HCT116 (cell line): ENCODE measurements around the gene TNFRSF14. TPM values are rescaled to one million over a fixed set of nuclear protein-coding genes. Genes with fewer than 3 reads are reported as not detected.

Source experiments
- ATAC-seq: fragments of 200-7000 bp; cut with Tn5 transposase; 2 replicates; pipeline ENCODE4 v1.9.1; 2020; ENCODE audit warnings: mild to moderate bottlenecking, moderate library complexity
- BruUV-seq: library from RNA; stranded (reverse); fragments of 400-500 nt; replicated peaks from 2 replicates; lab custom pipeline; 2021; lab: Mats Ljungman, UMichigan
- CTCF ChIA-PET: fragments of 300-600 bp; sonication (Branson Sonifier 250); formaldehyde crosslinking; loops from one replicate; lab custom pipeline; 2021; ENCODE audit warnings: antibody characterized with exemption; lab: Charles Lee
- POLR2A ChIA-PET: fragments of 300-600, 350-600 bp; sonication (Branson Sonifier 250); formaldehyde crosslinking; loops from one replicate; lab custom pipeline; 2021; ENCODE audit warnings: antibody characterized with exemption; lab: Charles Lee
- RAD21 ChIA-PET, 2 experiments: fragments of 300-600 bp; sonication (Branson Sonifier 250); formaldehyde crosslinking; loops; one replicate each; lab custom pipeline; 2023; ENCODE audit warnings: low total read pairs in 2 of 2; ENCODE audit not compliant: uncharacterized antibody in 2 of 2, unreplicated experiment in 2 of 2, low non-redundant PET in 1 of 2; lab: Charles Lee
- DNase-seq: peaks from one replicate; pipeline ENCODE4 v3.0.0-alpha.2; 2010; ENCODE audit warnings: low read depth, low spot score
- H2AFZ ChIP-seq: fragments of 200-600 bp; shearing (Covaris generic), sonication (generic); 2 replicates; pipeline ENCODE4 v1.6.1; 2017; ENCODE audit warnings: low read depth, mixed run types, mixed read lengths, antibody characterized with exemption, low read length; ENCODE audit not compliant: poor library complexity, severe bottlenecking
- H3K27ac ChIP-seq: 2 replicates; pipeline ENCODE4 v1.5.1; 2012; ENCODE audit warnings: low read depth, low read length
- H3K27me3 ChIP-seq: fragments of 200-600 bp; sonication (generic); 2 replicates; pipeline ENCODE4 v1.6.1; 2016; ENCODE audit warnings: mixed run types, low read length, mixed read lengths; ENCODE audit not compliant: insufficient read depth
- H3K36me3 ChIP-seq, 2 experiments: fragments of 200-500 bp in 1 of 2; fragments of 200-600 bp in 1 of 2; sonication (Bioruptor generic) in 1 of 2; sonication (generic) in 1 of 2; 2 replicates each; pipeline versions ENCODE4 v1.5.1 to v1.6.1; 2014 to 2016; ENCODE audit warnings: low read length in 2 of 2, inconsistent platforms in 1 of 2, mixed read lengths in 1 of 2, mixed run types in 1 of 2; ENCODE audit not compliant: insufficient read depth in 2 of 2, control insufficient read depth in 1 of 2
- H3K4me1 ChIP-seq, 2 experiments: fragments of 200-600 bp in 1 of 2; sonication (generic) in 1 of 2; 2 replicates each; pipeline versions ENCODE4 v1.5.1 to v1.6.1; 2012 to 2017; ENCODE audit warnings: low read length in 2 of 2, inconsistent platforms in 1 of 2, mild to moderate bottlenecking in 1 of 2, mixed read lengths in 1 of 2, mixed run types in 1 of 2, moderate library complexity in 1 of 2; ENCODE audit not compliant: insufficient read depth in 2 of 2, control insufficient read depth in 1 of 2
- H3K4me2 ChIP-seq: fragments of 200-600 bp; sonication (generic); 2 replicates; pipeline ENCODE4 v1.6.1; 2017; ENCODE audit warnings: mixed run types, low read length, mixed read lengths
- H3K4me3 ChIP-seq, 2 experiments: fragments of 200-600 bp in 1 of 2; sonication (generic) in 1 of 2; replicated peaks in 1 of 2; 2 replicates each; pipeline ENCODE4 v1.5.1; 2011 to 2016; ENCODE audit warnings: low read length in 2 of 2, control low read depth in 1 of 2, low read depth in 1 of 2, mild to moderate bottlenecking in 1 of 2, mixed read lengths in 1 of 2, mixed run types in 1 of 2
- H3K79me2 ChIP-seq: fragments of 200-600 bp; sonication (generic); 2 replicates; pipeline ENCODE4 v1.6.1; 2017; ENCODE audit warnings: mild to moderate bottlenecking, mixed run types, low read length, moderate library complexity, mixed read lengths; ENCODE audit not compliant: insufficient read depth
- H3K9ac ChIP-seq: fragments of 200-600 bp; sonication (generic); 2 replicates; pipeline ENCODE4 v1.6.1; 2016; ENCODE audit warnings: low read length, mixed read lengths
- H3K9me2 ChIP-seq: fragments of 200-600 bp; sonication (generic), shearing (Covaris generic); 2 replicates; pipeline ENCODE4 v1.6.1; 2017; ENCODE audit warnings: mixed run types, mild to moderate bottlenecking, moderate library complexity; ENCODE audit not compliant: insufficient read depth
- H3K9me3 ChIP-seq, 2 experiments: fragments of 200-500 bp in 1 of 2; fragments of 200-600 bp in 1 of 2; sonication (Bioruptor generic) in 1 of 2; sonication (generic) in 1 of 2; 2 replicates each; pipeline ENCODE4 v1.6.1; 2014 to 2017; ENCODE audit warnings: low read length in 2 of 2, mixed read lengths in 2 of 2, inconsistent platforms in 1 of 2, low read depth in 1 of 2, mild to moderate bottlenecking in 1 of 2, mixed run types in 1 of 2, moderate library complexity in 1 of 2; ENCODE audit not compliant: control insufficient read depth in 1 of 2, insufficient read depth in 1 of 2
- H4K20me1 ChIP-seq: fragments of 200-600 bp; sonication (generic), shearing (Covaris generic); 2 replicates; pipeline ENCODE4 v1.6.1; 2017; ENCODE audit warnings: mixed run types, mild to moderate bottlenecking, moderate library complexity; ENCODE audit not compliant: insufficient read depth
- CEBPB ChIP-seq: IDR thresholded peaks from 2 replicates; pipeline ENCODE4 v1.6.1; 2012; ENCODE audit warnings: low read depth
- CTCF ChIP-seq, 3 experiments: fragments of 200-600 bp in 1 of 3; sonication (generic) in 1 of 3; IDR thresholded peaks in 2 of 3; conservative IDR thresholded peaks in 1 of 3; 2 replicates each; pipeline ENCODE4 v1.5.1; 2012 to 2017; ENCODE audit warnings: low read depth in 2 of 3, low read length in 2 of 3, antibody characterized with exemption in 1 of 3, borderline replicate concordance in 1 of 3, control low read depth in 1 of 3, mild to moderate bottlenecking in 1 of 3, mixed read lengths in 1 of 3, mixed run types in 1 of 3, moderate library complexity in 1 of 3; ENCODE audit not compliant: insufficient read depth in 1 of 3
- EGR1 ChIP-seq: IDR thresholded peaks from 2 replicates; pipeline ENCODE4 v1.6.1; 2012; ENCODE audit warnings: low read depth
- ELF1 ChIP-seq: IDR thresholded peaks from 2 replicates; pipeline ENCODE4 v1.6.1; 2012; ENCODE audit warnings: low read depth, borderline replicate concordance
- EZH2 ChIP-seq: fragments of 200-600 bp; sonication (generic); IDR thresholded peaks from 2 replicates; pipeline ENCODE4 v1.6.1; 2017; ENCODE audit warnings: antibody characterized with exemption, mixed run types
- JUND ChIP-seq: IDR thresholded peaks from 2 replicates; pipeline ENCODE4 v1.6.1; 2012
- MAX ChIP-seq: IDR thresholded peaks from 2 replicates; pipeline ENCODE4 v1.6.1; 2012
- POLR2A ChIP-seq: IDR thresholded peaks from 2 replicates; pipeline ENCODE4 v1.7.0; 2011; ENCODE audit warnings: borderline replicate concordance; ENCODE audit not compliant: insufficient read depth, insufficient read length; ENCODE audit errors: extremely low read depth
- POLR2AphosphoS5 ChIP-seq: IDR thresholded peaks from 2 replicates; pipeline ENCODE4 v1.6.1; 2011; ENCODE audit warnings: mild to moderate bottlenecking, low read depth, low read length, moderate library complexity
- RAD21 ChIP-seq: IDR thresholded peaks from 2 replicates; pipeline ENCODE4 v1.6.1; 2012; ENCODE audit warnings: low read depth, mild to moderate bottlenecking
- SIN3A ChIP-seq: IDR thresholded peaks from 2 replicates; pipeline ENCODE4 v1.6.1; 2012; ENCODE audit warnings: low read depth
- SP1 ChIP-seq: IDR thresholded peaks from 2 replicates; pipeline ENCODE4 v1.6.1; 2012; ENCODE audit warnings: low read depth
- TCF7L2 ChIP-seq: IDR thresholded peaks from 2 replicates; pipeline ENCODE4 v1.7.0; 2011; ENCODE audit warnings: borderline replicate concordance, inconsistent platforms; ENCODE audit not compliant: insufficient read depth, insufficient read length; ENCODE audit errors: extremely low read depth
- ZBTB33 ChIP-seq: IDR thresholded peaks from 2 replicates; pipeline ENCODE4 v1.6.1; 2011; ENCODE audit warnings: mild to moderate bottlenecking, low read length, moderate library complexity; ENCODE audit not compliant: insufficient replicate concordance; ENCODE audit errors: extremely low read depth
- ZNF274 ChIP-seq: fragments of 200-500 bp; sonication (Bioruptor generic); IDR thresholded peaks from 2 replicates; pipeline ENCODE4 v1.6.1; 2014; ENCODE audit warnings: mild to moderate bottlenecking, low read depth, low read length, inconsistent platforms
- intact Hi-C: fragments of 100-400 bp; cut with micrococcal nuclease; formaldehyde crosslinking; loops from 2 replicates; pipeline ENCODE4 v1.10.0; 2022
- total RNA-seq: library from RNA; stranded (reverse); gene quantifications from one replicate; pipeline ENCODE4 v1.2.1, GENCODE V29; 2021; ENCODE audit not compliant: unreplicated experiment
- TF ChIP-seq, protein P1 (sequence below): IDR thresholded peaks from 2 replicates; pipeline ENCODE4 v1.6.1; 2012

Gene TNFRSF14
- total RNA-seq, 1 experiment from 2014 or later, result 0.66 TPM

GRCh38 chr1:2508180-2508579, 48.0 kb upstream of the TNFRSF14 start:
- Histone ChIP-seq H3K36me3 (peaks cover 6 to 7% of the 10 kb centered on the region in 2 experiments; a peak in 3 of 4 replicates), H3K4me2 (no peak overlapping the region), H3K27ac (no peak overlapping the region), H3K9ac (no peak overlapping the region), H3K9me3 (no peaks in the 10 kb centered on the region), H3K9me2 (no peaks in the 10 kb centered on the region), H3K79me2 (no peaks in the 10 kb centered on the region), H4K20me1 (no peaks in the 10 kb centered on the region), H3K27me3 (no peaks in the 10 kb centered on the region), H2AFZ (no peak overlapping the region), H3K4me1 (no peaks in the 10 kb centered on the region), H3K4me3 (no peak overlapping the region)
- no TSS peak for BruUV-seq
- ATAC-seq (no peak), DNase-seq (no peak)
- TF ChIP-seq EZH2 (no peak), EGR1 (no peak), SIN3A (no peak), TCF7L2 (no peak), ZNF274 (no peak), CEBPB (no peak), POLR2A (no peak), JUND (no peak), ZBTB33 (no peak), POLR2AphosphoS5 (no peak), SP1 (no peak), CTCF (IDR thresholded peaks at IDR 0.05 in 2 of 3, conservative IDR thresholded peaks at IDR 0.05 in 1 of 3; ENCODE audit: borderline replicate concordance in 1 of 3, insufficient read depth in 1 of 3, low read depth in 2 of 3, low read length in 2 of 3) (no peak), RAD21 (no peak), ELF1 (no peak), MAX (no peak)
- TF ChIP-seq, protein P1, sequence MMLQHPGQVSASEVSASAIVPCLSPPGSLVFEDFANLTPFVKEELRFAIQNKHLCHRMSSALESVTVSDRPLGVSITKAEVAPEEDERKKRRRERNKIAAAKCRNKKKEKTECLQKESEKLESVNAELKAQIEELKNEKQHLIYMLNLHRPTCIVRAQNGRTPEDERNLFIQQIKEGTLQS, result no peak
- intact Hi-C loops, result no loop called here
- POLR2A ChIA-PET, result no interaction called here
- CTCF ChIA-PET, result no interaction called here
- RAD21 ChIA-PET, result no interaction called here
